Keratinocyte (primary cell): Measurements from ENCODE around the gene SLC17A9. TPM values are rescaled to one million over a fixed set of nuclear protein-coding genes. Genes with fewer than 3 reads are reported as not detected.

Experiments used
- DNase-seq: peaks from one replicate; pipeline ENCODE4 v3.0.0-alpha.2; 2011; ENCODE audit warnings: low read depth, missing footprints, low spot score
- FAIRE-seq: peaks from 2 replicates; lab custom pipeline; 2011; peaks lifted over from hg19 to GRCh38; lab: Jason Lieb, UNC
- H2AFZ ChIP-seq: 2 replicates; pipeline ENCODE4 v1.6.0; 2012; ENCODE audit warnings: low read length, control low read depth, inconsistent platforms; ENCODE audit not compliant: control insufficient read depth
- H3K27ac ChIP-seq: 2 replicates; pipeline ENCODE4 v1.5.1; 2011; ENCODE audit warnings: low read length; ENCODE audit not compliant: control insufficient read depth, insufficient read depth
- H3K27me3 ChIP-seq: 3 replicates; pipeline ENCODE4 v1.6.0; 2011; ENCODE audit warnings: low read length; ENCODE audit not compliant: control insufficient read depth, insufficient read depth; ENCODE audit errors: extremely low read depth
- H3K36me3 ChIP-seq, 2 experiments: 2 replicates in 1 of 2; 3 replicates in 1 of 2; pipeline ENCODE4 v1.5.1; 2011; ENCODE audit warnings: low read length in 2 of 2, mild to moderate bottlenecking in 1 of 2; ENCODE audit not compliant: control insufficient read depth in 2 of 2, insufficient read depth in 2 of 2; ENCODE audit errors: extremely low read depth in 1 of 2
- H3K4me1 ChIP-seq: 3 replicates; pipeline ENCODE4 v1.5.1; 2011; ENCODE audit warnings: low read length; ENCODE audit not compliant: control insufficient read depth, insufficient read depth; ENCODE audit errors: extremely low read depth
- H3K4me2 ChIP-seq: 3 replicates; pipeline ENCODE4 v1.6.0; 2011; ENCODE audit warnings: low read depth, low read length; ENCODE audit not compliant: control insufficient read depth, insufficient read depth; ENCODE audit errors: extremely low read depth
- H3K4me3 ChIP-seq, 3 experiments: fragments of 200-600 bp in 1 of 3; sonication (generic) in 1 of 3; 2 replicates in 2 of 3; 3 replicates in 1 of 3; pipeline ENCODE4 v1.5.1; 2011 to 2016; ENCODE audit warnings: low read length in 3 of 3, mild to moderate bottlenecking in 3 of 3, control low read depth in 2 of 3, inconsistent platforms in 1 of 3, low read depth in 1 of 3, mixed read lengths in 1 of 3, mixed run types in 1 of 3, moderate library complexity in 1 of 3; ENCODE audit not compliant: control insufficient read depth in 2 of 3, insufficient read depth in 2 of 3; ENCODE audit errors: extremely low read depth in 1 of 3
- H3K79me2 ChIP-seq: 2 replicates; pipeline ENCODE4 v1.6.0; 2012; ENCODE audit warnings: low read length; ENCODE audit not compliant: control insufficient read depth, insufficient read depth
- H3K9ac ChIP-seq: 3 replicates; pipeline ENCODE4 v1.6.0; 2011; ENCODE audit warnings: low read length; ENCODE audit not compliant: control insufficient read depth, insufficient read depth; ENCODE audit errors: extremely low read depth
- H3K9me1 ChIP-seq: 3 replicates; pipeline ENCODE4 v1.6.0; 2011; ENCODE audit warnings: low read length; ENCODE audit not compliant: control insufficient read depth, insufficient read depth; ENCODE audit errors: extremely low read depth
- H3K9me3 ChIP-seq: 2 replicates; pipeline ENCODE4 v1.5.1; 2012; ENCODE audit warnings: low read depth, low read length; ENCODE audit not compliant: control insufficient read depth
- H4K20me1 ChIP-seq: 3 replicates; pipeline ENCODE4 v1.6.0; 2011; ENCODE audit warnings: low read length; ENCODE audit not compliant: control insufficient read depth, insufficient read depth; ENCODE audit errors: extremely low read depth
- EZH2 ChIP-seq: IDR thresholded peaks from one replicate; pipeline ENCODE4 v1.6.1; 2012; ENCODE audit warnings: inconsistent platforms, mild to moderate bottlenecking, low read length, moderate library complexity
- dilution Hi-C: fragments of 300-500 bp; cut with MboI; formaldehyde crosslinking; loops from one replicate; pipeline ENCODE4 v1.7.0; 2020; ENCODE audit warnings: low sequenced_read_pairs; ENCODE audit not compliant: extremely low pct_ligation_motif_present
- polyA plus RNA-seq, 5 experiments: library from polyadenylated mRNA; depleted of rRNA in 3 of 5; stranded (reverse) in 3 of 5; stranded (forward) in 1 of 5; unstranded in 1 of 5; fragments of >200 nt; gene quantifications; 1 replicate in 1 of 5; 2 replicates in 3 of 5; 3 replicates in 1 of 5; pipeline versions ENCODE4 v1.2.1 to v1.2.3, GENCODE V29; 2011 to 2012; ENCODE audit warnings: missing spikeins in 2 of 5, low read depth in 1 of 5, low replicate concordance in 1 of 5
- TF ChIP-seq, protein P1 (sequence below), 3 experiments: IDR thresholded peaks in 1 of 3; conservative IDR thresholded peaks in 1 of 3; optimal IDR thresholded peaks in 1 of 3; 2 replicates in 2 of 3; 3 replicates in 1 of 3; pipeline versions ENCODE3 to v1.5.1; 2011; ENCODE audit warnings: low read length in 3 of 3, mild to moderate bottlenecking in 3 of 3, moderate library complexity in 2 of 3, control low read depth in 1 of 3, inconsistent platforms in 1 of 3; ENCODE audit not compliant: insufficient read depth in 2 of 3; ENCODE audit errors: extremely low read depth in 1 of 3

SLC17A9 gene
- polyA plus RNA-seq, 1 donor (not counting 4 experiments of a cell fraction or from before 2014, with no cell fraction given): not detected

- Histone ChIP-seq H2AFZ (no peak overlapping the region), H3K9me1 (no peaks in the 10 kb centered on the region), H3K4me1 (peaks cover 2% of the 10 kb centered on the region), H3K27me3 (peaks cover 57% of the 10 kb centered on the region), H3K79me2 (no peaks in the 10 kb centered on the region), H3K4me3 (no peak overlapping the region), H3K27ac (no peak overlapping the region), H3K9me3 (peaks cover 3% of the 10 kb centered on the region), H3K4me2 (no peak overlapping the region), H4K20me1 (no peaks in the 10 kb centered on the region), H3K36me3 (no peaks in the 10 kb centered on the region), H3K9ac (no peak overlapping the region)
- FAIRE-seq (no peak), DNase-seq (no peak)
- dilution Hi-C loops: no loop called here
- no peak for TF ChIP-seq EZH2
- TF ChIP-seq, protein P1, sequence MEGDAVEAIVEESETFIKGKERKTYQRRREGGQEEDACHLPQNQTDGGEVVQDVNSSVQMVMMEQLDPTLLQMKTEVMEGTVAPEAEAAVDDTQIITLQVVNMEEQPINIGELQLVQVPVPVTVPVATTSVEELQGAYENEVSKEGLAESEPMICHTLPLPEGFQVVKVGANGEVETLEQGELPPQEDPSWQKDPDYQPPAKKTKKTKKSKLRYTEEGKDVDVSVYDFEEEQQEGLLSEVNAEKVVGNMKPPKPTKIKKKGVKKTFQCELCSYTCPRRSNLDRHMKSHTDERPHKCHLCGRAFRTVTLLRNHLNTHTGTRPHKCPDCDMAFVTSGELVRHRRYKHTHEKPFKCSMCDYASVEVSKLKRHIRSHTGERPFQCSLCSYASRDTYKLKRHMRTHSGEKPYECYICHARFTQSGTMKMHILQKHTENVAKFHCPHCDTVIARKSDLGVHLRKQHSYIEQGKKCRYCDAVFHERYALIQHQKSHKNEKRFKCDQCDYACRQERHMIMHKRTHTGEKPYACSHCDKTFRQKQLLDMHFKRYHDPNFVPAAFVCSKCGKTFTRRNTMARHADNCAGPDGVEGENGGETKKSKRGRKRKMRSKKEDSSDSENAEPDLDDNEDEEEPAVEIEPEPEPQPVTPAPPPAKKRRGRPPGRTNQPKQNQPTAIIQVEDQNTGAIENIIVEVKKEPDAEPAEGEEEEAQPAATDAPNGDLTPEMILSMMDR (optimal IDR thresholded peaks at IDR 0.05 in 1 of 3, IDR thresholded peaks at IDR 0.05 in 1 of 3, conservative IDR thresholded peaks at IDR 0.05 in 1 of 3; ENCODE audit: extremely low read depth in 1 of 3, insufficient read depth in 2 of 3, low read length in 3 of 3): no peak
Measured at GRCh38 chr20:63014710-63015109, 62.2 kb downstream of the SLC17A9 start.

DNA sequence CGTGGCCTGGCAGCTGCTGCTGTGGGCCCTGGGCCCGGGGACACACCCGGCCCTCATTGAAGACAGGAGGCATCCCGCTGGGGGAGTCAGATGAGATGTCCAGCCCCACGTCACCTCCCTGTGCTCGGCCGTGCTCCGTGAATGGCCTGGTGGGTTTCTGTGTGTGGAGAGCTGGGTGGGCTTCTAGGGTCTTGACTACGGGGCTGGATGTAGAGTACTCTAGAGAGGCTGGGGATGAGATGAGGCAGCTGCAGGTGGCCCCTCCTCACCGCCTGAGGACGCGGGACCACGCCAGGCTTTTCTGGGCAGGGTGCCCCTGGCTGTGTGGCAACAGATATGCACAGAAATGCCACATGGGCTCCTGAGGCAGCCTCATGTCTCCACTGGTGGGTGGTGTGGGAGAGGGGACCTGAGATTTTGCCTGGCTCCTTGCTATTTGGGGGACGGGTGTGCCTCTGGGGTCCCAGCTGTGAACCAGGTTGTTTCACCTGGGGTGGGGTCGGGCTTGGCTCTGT, 62.7 kb downstream of the SLC17A9 start:
- H3K36me3 ChIP-seq: no peaks in the 10 kb centered on the region
- dilution Hi-C loops: no loop called here
- H2AFZ ChIP-seq: no peak overlapping the region
- DNase-seq (no peak), FAIRE-seq (no peak)
- H3K27me3 ChIP-seq: peaks cover 52% of the 10 kb centered on the region
- peaks cover 3% of the 10 kb centered on the region for H3K9me3 ChIP-seq
- H4K20me1 ChIP-seq: no peaks in the 10 kb centered on the region
- H3K79me2 ChIP-seq: no peaks in the 10 kb centered on the region
- no peak overlapping the region for H3K4me3 ChIP-seq
- H3K4me1 ChIP-seq: peaks cover 2% of the 10 kb centered on the region
- no peaks in the 10 kb centered on the region for H3K9me1 ChIP-seq
- TF ChIP-seq, protein P1 (optimal IDR thresholded peaks at IDR 0.05 in 1 of 3, IDR thresholded peaks at IDR 0.05 in 1 of 3, conservative IDR thresholded peaks at IDR 0.05 in 1 of 3; ENCODE audit: extremely low read depth in 1 of 3, insufficient read depth in 2 of 3, low read length in 3 of 3): no peak
- TF ChIP-seq EZH2: no peak
- no peak overlapping the region for H3K27ac ChIP-seq
- H3K9ac ChIP-seq: no peak overlapping the region
- H3K4me2 ChIP-seq: no peak overlapping the region
